Astrocyte of the hippocampus (primary cell): Measurements from ENCODE around the gene CLCN7.

ENCODE experiments used
- DNase-seq: peaks from one replicate; pipeline ENCODE4 v3.0.0; 2011; ENCODE audit warnings: low read depth, low spot score

The CLCN7 gene

DNA sequence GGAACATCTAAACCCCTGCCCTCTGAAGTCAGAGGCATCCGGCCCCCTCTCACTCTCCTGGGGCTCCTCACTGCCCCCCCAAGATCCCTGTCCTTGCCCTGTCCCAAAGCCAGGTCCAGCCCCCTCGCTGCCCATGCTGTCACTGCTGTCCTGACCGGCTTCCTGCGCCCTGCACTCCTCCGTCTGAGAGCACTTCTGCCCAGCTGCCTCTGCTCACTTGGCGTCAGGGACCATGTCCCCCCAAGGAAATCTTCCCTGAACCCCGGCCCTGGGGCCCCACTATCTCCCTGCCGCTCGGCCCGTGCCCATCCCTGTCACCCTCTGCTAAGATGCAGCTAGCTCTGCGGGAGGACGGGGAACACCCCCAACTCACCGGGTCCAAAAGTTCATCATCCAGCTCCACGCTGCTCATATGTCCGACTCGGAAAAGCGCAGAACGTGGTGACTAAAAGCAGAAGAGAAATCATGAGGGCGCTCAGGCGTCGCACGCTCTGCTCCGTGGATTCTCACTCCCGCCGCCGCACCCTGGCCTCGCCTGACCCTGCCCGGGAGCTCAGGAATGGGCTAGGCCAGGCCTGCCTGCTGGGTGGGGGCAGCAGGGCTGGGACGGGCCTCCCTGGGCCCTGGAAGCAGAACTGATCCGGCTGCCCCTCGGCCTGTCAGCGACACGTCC lies 9.8 kb downstream of the CLCN7 start:
- DNase-seq = no peak

DNA sequence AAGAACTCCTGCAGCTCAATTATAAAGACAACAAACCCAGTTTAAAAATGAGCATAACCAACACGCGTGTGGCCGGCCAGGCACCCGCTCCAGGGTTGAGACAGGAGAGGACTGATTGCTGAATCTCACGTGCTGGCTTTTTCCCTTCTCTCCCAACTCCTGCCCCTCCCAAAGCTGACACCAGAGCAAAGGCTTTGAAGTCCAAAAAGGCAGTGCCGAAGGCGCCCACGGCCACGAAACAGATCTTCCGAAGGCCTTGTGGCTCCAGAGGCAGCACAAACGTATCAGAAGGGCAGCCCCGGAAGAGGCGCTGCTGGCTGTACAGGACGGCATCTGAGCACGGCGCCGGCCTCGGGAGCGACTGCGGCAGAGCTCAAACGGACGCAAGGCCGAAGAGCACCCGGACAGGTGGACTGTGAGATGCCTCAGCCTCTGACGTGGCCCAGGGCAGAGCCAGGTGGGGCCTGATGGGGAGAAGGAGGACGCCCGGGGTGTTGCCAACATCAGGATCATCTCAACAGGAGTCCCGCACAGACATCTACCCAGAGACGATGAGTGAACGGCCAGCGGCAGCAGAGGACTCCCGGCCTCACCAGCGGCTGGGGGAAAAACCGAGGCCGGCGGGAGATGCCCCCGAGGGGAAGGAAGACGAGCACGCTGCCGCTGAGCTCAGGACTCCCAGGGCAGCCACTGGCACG lies 10.5 kb downstream of the CLCN7 start:
- DNase-seq = no peak

DNA sequence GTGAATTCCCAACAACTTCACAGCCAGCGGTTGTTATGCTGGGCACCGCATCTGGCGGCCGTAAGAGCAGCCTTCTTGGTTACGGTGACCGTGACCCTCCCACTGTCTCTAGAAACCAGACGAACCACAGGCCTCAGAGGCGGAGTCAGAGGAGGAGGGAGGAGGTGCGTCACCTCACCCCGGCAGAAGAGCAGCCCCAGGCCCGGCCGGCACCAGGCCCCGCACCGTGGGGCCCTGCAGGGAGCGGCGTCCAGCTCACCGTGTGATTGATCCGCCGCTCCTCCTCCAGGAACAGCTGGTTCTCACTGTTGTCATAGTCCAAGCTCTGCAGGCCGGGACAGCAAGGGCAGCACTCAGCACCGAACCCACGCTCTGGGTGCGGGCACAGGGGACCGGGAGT lies 13.7 kb downstream of the CLCN7 start:
- no peak for DNase-seq

DNA sequence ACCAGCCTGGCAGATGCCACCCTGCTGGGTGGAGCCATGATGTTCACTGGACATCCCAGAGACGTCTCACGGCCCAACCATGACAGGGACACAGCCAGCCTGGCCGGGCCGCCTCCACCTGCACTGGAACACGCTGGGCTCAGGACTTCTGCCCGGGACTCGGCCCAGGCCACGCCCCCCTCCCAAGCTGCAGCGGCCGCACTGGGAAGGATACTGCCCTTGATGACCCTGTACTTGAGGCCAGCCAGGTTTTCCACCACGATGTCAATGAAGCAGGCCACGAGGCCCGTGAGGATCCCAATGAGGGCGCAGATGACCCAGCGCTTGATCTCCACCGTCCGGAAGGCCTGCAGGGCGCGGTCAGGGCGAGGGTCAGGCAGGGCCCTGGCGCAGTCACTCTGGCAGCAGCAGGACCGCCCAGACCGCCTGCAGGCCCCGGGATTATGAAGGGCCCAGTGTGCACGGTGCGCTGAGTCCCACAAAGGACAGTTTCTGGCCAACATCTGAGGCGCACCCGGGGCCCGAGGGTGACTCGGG lies 14.2 kb downstream of the CLCN7 start:
- DNase-seq = no peak

DNA sequence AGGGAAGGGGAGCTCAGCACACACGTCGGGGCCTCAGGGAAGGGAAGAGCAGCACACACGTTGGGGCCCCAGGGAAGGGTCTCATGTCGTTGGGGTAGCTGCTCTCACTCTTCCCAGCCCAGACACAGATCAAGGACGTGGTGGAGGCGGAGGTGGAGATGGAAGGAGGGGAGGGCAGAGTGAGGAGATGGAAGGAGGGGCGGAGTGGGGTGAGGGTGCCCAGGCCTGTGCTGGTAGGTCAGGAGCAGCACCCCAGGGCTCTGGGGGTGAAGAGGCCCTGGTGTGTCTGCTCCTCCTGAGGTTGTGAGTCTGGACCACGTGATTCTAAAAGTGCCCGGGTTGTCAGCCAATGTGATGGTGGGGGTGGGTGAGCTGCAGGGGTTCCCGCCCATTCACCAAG lies 14.9 kb downstream of the CLCN7 start:
- no peak for DNase-seq

DNA sequence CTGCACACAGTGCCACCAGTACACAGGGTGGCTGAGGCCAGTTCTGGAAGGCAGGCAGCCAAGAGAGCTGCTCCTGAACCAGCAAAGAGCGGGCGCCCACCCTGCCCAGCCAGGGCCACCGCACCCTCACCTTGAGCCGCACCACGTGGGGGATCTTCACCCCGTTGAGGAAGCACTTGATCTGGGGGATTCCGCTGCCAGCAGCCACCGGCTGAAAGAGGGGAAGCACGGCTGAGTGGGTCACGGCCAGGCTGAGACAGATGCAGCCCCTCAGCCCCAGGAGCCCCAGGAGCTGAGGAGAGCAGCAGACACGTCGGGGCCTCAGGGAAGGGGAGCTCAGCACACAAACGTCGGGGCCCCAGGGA lies 15.9 kb downstream of the CLCN7 start:
- no peak for DNase-seq

DNA sequence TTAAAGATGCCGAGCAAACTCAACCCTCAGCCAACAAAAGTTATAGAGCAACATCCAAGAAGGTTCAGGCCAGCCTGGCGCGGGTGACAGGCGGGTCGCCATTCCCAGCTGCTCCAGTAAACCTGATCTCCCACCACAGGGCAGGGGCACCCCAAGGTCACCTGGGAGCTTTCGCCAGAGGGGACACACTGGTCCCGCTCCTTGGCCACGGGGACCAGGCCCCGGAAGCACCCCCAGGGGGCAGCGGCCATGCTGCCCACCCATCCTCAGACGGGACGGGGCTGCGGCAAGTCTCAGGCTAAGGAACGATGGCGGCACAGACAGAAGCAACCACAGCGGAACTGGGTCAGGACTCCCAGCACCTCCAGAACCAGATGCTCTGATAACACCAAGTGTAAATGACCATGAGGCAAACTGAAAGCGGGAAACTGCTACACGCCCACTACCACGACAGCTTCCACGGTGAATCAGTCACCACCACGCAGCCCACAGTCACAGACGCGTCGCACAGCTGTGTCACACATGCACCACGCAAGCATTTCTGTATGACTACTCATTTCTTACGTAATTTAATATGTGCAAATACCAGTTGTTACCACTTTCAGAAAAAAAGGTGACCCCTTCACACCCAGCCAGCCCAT lies 16.4 kb downstream of the CLCN7 start:
- no peak for DNase-seq

DNA sequence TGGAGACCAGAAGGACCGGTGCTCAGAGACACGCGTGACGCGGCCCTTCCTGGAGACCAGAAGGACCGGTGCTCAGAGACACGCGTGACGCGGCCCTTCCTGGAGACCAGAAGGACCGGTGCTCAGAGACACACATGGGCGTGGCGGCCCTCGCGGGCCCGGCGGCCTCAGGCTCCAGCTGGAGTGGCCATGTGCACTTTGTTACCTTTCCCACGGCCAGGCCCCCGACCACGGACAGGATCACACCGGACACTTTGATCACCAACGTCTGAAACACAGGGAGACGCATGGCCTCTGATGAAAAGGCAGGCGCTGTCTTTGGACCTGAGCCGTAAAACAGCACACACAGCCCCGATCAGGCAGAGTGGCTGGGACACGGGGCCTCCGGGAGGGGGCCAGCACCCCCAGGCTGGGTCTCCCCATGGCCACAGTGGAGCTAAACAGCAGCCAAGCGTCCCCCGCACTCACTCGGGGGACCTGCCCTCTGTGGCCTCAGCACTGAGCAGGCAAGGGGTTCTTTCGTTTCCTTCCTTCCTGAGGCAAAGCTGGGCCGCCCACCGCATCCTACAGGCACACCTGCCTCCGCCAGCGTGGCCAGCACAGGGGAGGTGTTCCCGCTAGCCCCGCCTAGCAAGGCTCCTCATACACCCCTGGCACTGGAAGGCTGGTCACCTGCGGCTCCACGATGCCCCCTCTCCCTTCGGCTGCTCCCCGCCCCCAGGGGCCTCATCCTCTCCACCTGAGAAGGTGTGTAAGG lies 17.2 kb downstream of the CLCN7 start:
- no peak for DNase-seq

DNA sequence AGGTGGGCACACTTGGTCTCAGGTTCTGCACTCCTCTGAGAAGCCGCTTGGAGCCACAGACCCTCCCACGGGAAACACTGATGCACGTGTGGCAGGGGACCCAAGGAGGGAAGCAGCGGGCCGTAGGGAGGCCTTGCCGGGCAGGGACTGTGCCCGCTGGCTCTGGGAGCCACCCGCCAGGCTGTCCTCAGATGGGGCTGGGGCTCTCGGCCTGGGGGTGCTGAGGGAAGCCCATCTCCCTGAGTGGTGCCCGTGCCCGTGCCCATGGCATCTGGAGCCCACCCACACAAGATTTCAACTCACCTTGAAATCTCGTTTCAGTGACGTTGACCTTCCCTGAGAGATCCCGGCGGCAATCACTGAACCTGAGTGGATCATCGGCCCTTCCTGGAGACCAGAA lies 17.9 kb downstream of the CLCN7 start:
- no peak for DNase-seq

DNA sequence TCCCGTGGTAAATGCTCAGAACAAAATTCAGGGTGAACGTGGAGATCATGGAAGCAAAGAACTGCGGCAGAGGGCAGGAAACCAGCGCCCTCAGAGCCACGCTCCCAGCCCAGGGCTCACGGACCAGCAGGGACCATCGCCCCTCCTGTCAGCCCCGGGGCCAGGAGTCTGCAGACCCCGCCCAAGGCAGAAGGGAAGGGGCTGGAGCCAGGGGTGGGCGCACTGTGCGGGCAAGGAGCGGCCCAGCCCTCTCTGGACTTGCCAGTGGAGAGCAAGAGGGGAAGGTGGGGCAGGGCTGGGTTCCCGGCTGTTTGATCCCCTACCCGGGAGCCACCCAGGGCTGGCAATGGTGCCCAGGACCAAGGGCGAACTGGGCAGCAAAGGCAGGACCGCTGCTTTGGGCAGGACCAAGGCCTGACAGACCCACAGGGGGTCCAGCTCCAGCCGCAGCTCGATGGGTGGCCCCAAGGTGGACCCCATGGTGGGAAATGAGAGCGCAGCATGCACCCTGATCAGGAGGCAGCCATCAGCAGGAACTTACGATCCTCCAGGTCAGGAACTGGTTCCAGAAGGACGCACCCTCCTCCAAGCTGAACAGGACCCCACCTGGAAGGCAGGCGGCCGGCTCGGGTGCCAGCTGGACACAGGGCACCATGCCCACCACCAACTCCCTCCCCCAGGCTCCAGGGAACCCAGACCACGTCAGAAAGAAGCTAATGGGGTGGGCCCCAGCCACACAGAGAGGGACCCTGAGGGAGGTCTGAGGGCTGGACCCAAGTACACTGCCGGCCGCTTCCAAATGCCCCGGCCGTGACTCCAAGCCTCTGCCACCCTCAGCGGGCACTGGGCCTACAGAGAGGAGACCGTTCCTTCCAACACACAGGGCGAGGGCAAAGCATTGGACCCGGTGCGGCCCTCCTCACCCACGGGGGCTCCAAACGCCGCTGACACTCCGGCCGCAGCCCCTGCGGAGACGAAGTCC lies 19.3 kb downstream of the CLCN7 start:
- DNase-seq = no peak

DNA sequence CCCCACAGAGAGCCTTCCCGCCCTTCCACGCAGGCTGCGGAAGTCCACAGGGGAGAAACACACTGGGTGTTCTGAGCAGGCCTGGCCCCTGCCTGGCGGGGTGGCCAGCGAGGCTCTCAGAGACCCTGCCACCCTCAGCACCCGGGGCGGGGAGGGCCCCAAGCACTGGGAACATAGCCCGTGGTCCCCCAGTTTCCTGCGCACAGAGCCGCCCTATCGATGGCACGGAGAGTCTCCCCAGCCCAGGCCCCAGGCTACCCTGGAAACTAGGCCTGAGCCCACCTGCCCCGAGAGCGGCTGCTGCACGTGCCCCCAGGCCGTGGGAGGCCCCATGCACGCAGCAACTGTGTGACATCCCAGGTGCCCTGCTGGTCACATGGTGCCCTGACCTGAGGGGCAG lies 20.3 kb downstream of the CLCN7 start:
- no peak for DNase-seq

DNA sequence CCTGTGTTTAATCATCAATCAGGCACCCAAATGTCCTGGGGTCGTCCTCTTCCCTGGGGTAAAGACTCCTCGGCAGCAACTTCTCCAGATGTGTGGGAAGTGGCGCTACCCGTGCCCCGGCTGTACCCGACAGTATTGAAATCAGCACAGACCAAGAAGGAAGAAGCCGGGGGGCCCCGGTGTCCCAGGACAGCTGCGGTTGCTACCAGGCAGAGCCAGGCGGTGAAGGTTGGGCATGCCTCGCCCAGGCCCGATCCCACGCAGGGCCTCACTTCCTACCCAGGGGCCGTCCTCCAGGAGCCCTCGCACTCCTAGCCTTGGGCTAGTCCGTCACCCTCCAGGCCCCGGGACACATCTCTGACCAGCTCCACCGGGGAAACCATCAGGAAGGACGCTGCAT lies 21.5 kb downstream of the CLCN7 start:
- no peak for DNase-seq

DNA sequence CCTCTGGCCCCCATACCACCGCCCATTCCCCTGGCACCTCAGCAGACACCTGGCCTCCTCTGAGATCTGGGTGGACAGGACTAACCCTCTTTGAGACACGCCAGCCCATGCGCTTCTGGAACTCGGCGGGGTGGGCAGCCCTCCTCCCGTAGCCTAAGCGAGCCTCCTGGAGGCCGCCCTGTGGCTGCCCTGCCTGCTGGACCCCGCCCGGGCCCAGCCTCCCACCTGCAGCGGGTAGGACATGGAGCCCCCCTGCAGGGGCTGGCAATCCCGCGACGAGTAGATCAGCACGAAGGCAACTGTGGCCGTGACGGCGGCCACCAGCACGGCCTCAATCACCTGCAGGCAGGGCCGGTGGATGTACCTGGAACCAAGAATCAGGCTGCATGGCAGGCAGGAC lies 22.3 kb downstream of the CLCN7 start:
- DNase-seq = no peak

DNA sequence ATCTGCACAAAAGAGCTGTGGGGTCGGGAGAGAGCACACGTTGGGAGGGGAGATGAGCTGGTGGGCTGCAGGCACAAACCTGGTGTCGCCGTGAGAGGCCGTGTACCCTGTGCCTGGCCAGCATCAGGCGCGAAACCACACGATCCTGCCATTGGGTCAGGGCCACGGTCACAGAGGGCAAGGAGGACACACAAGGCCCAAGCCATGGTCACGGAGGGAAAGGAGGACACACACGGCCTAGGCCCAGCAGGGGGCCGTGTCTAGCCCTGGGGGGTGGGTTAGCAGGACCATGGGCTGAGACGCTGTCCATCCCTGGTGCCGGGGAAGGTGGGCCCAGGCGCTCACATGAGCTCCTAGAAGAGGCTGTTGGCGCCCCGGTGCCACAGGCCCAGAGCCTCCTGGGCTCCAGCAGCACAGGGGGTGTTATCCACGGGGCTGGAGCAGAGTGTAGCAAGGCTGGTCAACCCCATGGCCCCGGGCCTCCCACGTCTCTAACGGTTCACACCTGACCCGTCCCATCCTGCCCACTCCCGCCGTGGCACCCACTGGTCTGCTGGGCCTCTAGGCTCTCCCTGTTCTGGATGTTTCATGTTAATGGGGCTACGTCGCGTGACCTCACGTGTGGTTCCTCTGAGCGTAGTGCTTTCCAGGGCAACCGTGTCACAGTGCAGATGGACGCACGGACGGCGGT lies 23.0 kb downstream of the CLCN7 start:
- no peak for DNase-seq

DNA sequence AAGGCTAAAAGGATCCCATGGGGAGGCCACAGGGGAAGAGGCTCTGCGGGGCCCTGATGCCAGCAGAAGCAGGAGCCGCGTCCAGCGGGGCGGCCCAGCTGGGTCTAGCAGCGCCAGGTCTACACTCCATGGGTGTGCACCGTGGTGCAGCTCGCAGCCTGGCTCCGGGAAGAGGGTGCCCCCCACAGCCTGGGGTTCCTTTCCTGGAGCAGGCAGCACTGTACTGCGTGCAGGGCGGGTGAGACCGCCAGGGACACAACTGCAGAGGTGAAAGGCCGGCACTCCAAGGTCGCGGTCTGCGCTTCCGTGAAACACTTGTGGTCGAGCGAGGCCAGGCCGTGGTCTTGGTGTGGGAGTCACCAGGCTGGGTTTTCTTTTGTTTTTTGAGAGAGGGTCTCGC lies 24.0 kb downstream of the CLCN7 start:
- no peak for DNase-seq

DNA sequence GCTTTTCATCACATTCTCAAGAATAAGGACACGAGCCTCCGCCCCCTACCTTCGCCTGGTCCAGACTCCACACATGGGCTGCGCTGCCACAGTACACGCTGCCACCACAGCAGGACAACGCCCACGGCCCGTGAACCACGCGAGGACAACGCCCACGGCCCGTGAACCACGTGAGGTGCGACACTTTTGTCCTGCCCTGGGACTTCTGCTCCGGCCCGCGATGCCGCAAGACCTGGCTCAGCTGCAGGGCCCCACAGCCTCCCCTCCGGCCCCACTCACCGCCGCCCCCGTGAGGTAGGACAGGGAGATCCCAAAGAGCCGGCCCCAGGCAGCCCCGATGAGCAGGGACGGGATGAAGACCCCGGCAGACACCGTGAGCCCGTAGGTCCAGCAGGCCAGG lies 24.6 kb downstream of the CLCN7 start:
- no peak for DNase-seq

DNA sequence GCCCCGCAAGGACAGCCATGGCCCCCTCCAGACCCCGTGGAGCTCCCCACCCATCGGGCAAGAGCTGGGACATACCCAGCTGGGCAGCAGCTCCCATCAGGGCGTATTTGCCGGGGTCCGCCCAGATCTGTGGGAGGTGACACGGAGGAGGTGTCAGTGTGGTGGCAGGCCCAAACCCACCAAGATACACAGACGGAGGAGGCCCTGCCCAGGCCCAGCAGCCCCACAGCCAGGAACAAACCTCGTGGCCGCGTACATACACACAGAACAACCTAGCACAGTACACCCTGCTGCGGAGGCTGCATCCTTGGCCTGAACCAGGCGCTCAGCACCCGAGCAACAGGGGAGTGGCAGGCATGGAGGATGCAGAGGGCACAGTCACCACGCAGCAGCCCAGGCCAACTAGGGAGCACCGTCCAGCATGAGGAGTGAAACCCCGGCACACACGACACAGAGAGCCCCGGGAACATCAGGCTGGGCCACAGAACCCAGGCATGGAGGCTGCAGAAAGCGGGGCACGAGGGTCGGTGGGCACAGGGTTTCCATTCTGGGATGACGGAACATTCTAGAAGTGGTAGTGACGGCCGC lies 25.5 kb downstream of the CLCN7 start:
- DNase-seq = no peak

DNA sequence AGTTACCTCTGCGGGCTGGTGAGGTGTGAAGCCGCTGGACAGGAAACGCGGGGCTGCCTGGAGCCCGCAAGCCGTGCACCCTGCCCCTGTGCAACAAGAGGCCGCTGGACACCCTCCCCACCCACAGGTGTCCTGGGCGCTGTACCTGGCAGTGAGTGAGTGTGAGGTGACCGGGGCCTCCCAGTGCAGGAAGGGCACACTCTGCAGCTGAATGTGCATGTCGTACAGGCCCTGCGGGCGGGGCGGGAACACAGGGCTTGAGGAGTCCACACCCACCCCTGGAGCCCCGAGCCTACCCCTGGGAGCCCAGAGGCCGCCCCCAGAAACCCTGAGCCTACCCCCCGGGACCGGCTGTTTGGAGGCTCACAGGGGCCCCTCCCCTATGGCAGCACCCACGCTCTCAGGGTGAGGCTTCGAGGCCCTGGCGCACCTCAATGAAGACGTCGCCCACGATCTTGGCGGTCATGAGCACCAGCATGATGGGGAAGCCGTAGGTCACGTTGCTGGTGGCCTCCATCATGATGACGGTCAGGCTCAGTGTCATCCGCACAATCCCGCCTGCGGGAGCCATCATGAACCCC lies 26.2 kb downstream of the CLCN7 start:
- DNase-seq = no peak

DNA sequence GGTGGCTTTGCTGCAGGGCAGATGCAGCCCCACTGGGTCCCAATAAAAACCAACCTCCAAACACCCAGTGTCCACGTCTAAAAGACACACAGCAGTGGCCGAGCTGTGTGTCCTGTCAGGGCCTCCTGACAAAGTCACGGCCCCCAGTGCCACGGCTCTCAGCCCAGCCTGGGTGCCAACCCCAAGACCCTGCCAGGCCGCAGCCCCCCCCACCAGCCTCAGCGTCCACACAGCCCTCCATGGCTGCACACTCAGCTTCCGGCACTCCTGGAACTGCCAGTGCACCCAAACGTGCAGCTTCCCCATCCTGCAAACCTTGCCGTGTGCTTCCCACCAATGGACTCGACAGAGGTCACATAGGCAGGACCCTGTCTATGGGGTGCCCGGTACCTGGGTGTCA lies 26.9 kb downstream of the CLCN7 start:
- no peak for DNase-seq
